NCI-H1417 treated with DMSO at 0.1 percent for 48 hours (cell line): ENCODE data around the gene FBLN1.
"Not testable (repeated sequence)": the region's sequence is repeated elsewhere in the genome, so short reads cannot be mapped to it uniquely, and the experiment has no call there.

Experiments used
- DNase-seq: peaks from one replicate; lab custom pipeline; 2025; lab: John Stamatoyannopoulos, UW

FBLN1 gene

DNA sequence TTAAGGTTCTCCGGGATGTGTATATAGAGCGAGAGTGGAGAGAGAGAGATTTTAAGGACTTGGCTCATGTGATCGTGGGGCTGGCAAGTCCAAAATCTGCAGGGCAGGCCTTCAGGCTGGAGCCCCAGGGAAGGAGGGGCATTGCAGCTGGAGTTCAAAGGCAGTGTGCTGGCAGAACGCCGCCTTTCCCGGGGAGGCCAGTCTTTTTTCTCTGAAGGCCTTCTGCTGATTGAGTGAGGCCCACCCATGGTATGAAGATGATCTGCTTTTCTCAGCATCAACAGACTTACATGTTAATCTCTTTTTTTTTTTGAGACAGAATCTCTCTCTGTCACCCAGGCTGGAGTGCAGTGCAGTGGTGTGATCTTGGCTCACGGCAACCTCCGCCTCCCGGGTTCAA, 25.4 kb downstream of the FBLN1 start:
- no peak for DNase-seq

DNA sequence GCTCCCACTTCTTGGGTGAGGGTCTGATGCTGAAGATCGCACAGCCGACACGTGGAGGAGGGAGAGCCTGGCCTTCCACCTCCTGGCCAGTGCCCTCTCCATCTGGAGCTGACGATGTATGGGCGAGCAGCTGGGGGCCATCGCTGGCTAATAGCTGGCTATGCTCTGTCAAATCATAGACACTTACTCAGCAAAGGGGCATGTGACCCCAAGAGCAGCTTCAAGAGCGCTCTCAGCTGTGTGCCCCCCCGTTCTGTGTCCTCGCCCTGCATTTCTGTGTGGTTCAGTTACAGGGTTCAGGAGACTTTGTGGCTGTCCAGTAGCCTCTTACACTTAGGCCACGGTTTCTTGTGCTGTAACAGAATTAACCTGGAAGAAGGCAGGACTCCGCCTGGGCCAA, 26.4 kb downstream of the FBLN1 start:
- DNase-seq: no peak

DNA sequence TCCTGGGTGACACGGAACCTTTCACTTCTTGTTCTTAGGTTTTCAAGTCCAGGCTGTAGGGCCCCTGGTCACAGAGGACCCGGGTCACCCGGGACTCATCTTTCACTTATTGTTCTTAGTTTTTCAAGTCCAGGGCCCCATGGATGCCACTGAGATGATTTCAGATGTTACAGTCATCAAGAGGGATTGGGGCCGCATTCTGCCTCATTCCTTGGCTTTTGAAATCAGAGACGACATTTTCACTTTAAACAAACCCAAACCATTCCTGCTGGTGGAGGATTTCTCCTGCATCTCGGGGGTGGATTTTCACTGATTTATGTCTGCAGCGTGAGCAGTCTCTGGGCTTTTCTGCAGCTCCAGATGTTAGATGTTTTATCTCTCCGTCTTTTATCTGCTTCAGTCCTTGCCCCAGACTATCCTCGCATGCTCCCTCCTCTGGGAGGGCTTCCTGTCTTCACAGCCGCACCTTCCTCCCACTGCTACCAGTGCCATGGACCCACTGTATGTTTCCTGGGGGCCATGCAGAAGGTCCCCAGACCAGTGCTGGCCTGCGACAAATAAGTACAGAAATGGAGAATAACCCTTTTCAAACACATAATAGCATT, 27.4 kb downstream of the FBLN1 start:
- DNase-seq: no peak

DNA sequence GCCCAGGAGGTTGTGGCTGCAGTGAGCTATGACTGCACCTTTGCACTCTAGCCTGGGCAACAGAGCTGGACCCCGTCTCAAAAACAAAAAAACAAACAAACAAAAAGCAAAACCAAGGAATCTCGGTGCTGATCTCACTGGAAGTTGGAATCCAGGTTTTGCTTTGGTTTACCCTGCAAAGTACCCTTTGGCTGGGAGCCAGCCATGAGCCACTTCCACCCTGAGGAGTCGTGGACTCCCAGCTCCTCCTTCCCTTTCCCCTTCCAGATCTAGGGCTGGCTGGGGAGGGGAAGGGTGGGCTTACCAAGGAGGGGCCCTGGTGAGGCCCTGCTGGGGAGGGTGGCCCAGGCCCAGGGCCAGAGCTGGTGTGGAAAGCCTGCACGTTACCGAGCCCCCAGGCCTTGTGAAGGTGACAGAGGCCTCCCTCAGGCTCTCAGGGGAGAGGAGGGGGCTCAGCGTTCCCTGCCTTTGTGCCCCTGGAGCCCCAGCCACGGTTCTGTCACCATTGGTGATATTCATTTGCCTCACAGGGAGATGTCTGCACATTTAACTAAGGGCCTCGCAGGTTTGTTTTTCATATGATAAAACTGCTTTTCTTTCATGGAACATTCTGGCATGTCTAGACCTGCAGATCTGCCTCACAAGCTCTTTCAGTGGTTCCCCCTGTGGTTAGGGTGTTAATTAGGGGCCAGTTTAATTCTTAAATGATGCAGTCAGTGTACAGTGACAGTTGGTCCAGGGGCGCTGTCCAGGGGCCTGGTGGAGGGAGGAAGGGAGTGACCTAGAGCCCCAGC, 29.0 kb downstream of the FBLN1 start:
- DNase-seq: no peak

DNA sequence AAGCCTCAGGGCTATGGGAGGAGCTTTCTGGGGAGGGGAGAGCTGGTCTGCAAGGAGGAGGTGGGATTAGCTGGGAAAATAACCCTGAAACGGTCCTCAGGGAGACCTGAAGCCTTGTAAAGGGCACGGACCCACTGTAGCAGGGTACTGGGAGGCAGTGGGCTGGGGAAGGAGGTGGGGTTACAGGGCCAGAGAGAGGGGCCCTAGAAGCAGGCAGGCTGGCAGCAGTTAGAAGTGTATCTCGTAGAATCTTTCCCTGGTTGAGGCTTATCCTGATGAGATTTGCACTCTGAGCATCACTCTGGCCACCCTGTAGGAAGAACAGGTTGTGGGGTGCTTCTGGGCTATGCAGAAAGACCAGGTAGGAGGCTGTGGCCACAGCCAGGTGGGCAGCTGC, 29.6 kb downstream of the FBLN1 start:
- DNase-seq: no peak

DNA sequence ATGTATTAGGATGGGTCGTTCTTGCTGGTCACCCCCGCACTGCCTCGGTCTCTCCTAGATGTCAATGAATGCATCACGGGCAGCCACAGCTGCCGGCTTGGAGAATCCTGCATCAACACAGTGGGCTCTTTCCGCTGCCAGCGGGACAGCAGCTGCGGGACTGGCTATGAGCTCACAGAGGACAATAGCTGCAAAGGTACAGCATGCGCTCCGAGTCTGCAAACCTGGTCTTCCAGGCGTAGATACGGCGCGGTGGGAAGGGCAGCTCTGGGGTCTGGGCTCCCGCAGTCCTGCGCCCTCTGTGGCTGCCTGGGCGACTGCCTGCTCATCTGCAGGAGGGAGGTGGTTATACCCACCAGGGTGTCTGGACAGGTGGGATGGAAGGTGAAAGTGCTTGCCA, 31.0 kb downstream of the FBLN1 start:
- no peak for DNase-seq

DNA sequence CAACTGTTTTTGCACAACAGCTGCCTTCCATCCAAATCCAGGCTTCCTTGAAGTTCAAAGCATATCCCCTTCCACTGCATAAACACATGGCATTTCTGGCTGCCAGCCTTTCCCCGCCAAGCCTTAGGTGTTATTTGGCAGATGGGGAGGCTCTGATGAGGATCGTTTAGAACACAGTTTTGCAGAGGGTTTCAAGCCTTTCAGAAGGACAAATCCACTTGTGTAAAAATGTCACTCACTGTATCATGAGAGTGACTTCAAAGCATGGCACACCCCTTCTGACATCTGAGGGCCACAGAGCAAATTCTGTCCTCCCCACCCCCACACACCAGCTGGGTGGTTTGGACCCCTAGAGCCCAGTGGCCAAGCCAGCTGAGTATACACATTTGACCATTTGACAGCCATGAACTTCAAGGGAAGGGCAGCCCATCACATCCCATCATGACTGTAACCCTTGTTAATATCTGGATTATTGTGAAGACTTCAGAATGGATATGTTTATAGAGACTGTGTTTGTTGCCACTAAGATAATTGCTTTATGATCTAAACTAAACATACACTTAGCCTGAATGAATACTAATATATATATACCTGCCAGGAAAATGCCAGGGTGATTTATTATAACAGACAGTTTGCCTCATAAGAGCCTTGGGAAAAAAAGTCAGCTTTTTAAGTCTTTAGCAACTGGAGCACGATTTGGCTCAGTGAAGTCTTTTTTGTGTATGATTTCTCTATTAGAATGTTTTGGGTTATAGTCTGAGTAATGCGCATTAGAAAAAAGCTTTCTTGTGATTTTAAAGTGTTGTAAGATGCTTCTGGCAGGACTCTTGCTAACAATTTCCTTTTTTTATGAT, 31.9 kb downstream of the FBLN1 start:
- DNase-seq: peak; percentile 35

DNA sequence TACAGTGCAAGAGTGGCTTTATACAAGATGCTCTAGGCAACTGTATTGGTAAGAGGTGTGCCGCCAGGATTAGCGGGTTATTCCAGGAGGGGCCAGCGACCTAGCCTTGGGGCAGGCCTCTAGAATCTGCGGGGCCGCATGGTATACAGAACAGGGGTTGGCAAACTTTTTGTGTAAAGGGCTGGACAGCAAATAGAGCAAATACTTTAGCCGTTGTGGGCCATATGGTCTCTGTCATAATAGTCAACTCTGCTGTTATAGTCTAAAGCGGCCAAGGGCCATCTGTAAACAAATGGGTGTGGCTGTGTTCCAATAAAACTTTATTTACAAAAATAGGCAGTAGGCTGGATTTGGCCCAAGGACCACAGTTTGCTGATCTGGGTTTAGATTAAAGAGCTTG, 32.6 kb downstream of the FBLN1 start:
- DNase-seq: no peak

DNA sequence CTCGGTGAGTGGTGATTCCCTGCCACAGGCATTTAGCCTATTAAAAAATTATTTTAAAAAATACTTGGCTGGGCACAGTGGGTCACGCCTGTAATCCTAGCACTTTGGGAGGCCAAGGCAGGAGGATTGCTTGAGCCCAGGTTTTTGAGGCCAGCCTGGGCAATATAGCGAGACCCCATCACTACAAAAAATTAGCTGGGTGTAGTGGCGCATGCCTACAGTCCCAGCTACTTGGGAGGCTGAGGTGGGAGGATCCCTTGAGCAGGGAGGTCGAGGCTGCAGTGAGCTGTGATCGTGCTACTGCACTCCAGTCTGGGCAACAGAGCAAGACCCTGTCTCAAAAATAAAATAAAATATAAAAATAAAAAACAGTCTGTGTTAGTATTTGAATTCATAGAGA, 33.2 kb downstream of the FBLN1 start:
- not testable (repeated sequence) for DNase-seq

DNA sequence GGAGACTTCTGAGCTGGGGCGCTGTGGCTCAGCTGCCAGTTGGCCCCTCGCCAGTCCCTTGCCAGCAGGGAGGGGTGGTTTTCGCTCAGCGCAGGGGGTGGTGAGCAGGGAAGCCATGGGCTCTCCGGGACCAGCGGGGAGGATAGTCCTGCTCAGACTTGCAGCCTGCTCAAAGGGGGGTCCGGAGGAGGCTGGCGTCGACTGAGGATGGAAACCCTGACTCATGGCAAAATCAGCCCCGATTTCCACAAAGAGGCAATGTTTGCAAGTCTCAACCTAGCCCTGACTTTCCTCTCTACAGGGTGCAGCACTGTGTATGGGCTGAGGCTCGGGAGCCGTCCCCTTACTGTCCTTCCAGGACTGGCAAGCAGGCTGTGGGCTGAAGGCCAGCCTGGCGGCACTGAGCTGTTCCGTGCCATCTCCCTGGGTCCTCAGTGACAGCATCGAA, 35.1 kb downstream of the FBLN1 start:
- DNase-seq: peak; percentile 7

DNA sequence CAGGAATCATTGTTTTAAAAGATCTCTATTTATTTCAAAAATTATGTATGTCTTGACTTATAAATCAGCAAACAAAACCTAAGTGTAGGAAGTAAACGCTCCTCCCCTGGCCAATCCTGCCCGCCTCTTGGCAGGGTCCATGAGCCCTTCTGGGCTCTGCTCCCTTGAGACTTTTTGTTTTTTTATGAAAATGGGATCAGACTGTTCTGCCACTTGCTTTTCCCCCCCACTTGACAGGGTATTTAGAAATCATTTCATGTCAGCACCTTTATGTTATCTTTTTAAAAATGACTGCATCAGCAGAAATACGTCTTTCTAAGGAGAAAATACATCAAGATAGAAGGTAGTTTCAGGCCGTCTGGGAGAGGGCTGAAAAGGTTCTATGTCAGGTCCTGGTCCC, 35.6 kb downstream of the FBLN1 start:
- DNase-seq: no peak

DNA sequence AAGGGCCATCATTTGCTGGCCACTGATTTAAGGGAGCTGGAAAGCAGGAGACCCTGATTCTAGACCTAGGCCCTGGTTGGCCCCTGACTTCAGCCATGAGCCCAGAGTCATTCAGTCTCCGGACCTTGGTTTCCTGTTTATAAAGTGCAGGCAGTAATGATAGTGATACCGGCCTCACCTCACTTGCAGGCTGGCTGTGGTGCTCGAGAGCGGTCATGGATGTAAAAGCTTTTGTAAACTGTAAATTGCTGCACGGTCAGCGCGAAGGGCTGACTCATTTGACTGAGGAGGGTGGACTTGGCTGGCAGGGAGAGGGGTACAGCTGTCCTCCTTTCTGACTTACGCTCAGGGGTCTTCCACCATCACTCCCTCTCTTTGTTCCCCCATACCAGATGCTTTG, 37.4 kb downstream of the FBLN1 start:
- no peak for DNase-seq

DNA sequence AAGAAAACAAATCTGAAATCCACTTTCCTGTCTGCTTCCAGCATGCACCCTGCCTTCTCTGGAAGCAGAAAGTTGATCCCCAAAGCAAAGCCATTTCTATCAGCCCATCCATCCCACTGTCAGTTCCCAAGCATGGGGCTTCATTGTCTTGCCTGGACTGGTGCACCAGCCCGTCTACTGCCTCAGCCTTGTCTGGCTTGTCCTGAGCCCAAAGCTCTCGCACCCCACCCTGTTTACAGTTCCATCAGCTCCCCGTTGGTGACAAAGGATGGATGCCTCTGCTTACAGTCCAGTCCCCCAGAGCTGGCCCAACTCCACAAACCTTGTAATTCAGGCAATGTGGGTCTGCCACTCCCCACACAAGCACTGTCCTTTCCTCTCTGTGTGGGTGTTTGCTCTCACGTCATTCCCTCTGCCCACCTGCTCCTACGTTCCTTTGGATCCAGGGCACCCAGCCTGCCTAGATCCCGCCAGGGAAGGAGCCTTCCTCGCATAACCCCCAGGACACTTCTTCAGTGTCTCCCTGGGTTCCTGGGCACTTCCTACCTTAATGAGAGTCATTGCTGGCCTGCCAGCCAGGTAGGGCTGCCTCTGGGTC, 38.8 kb downstream of the FBLN1 start:
- no peak for DNase-seq

DNA sequence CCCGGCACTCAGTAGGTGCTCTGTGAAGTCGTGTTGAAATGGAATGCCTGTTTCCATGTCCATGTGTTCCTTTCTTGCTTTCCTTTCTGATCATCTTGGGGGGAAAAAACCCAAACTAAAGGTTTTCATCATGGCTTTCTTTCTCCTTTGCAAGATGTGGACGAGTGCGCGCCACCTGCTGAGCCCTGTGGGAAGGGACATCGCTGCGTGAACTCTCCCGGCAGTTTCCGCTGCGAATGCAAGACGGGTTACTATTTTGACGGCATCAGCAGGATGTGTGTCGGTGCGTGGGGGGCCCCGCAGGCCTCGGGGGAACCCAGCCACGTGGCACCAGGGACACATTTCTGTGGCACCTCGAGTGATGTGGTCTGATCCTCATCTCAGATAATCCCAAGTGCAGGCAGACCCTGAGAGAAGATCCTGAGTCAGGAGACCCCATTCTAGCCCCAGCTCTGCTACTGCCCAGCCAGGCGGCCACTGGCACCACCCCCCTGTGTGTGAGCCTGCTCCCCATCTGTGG, 39.4 kb downstream of the FBLN1 start:
- DNase-seq: no peak

DNA sequence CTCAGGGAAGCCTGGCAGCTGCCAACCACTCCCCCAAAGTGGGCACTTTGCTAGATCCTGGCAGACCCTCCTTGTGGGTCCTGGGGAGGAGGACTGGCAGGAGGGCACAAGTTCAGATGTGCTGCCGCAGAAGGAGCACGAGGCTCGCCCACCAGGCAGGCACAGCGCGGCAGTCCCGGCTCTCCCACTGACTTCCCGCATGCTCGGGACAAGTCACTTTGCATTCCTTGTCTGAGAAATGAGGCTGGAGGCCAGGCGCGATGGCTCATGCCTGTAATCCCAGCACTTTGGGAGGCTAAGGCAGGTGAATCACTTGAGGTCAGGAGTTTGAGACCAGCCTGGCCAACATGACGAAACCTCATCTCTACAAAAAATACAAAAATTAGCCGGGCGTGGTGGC, 40.1 kb downstream of the FBLN1 start:
- DNase-seq: not testable (repeated sequence)

DNA sequence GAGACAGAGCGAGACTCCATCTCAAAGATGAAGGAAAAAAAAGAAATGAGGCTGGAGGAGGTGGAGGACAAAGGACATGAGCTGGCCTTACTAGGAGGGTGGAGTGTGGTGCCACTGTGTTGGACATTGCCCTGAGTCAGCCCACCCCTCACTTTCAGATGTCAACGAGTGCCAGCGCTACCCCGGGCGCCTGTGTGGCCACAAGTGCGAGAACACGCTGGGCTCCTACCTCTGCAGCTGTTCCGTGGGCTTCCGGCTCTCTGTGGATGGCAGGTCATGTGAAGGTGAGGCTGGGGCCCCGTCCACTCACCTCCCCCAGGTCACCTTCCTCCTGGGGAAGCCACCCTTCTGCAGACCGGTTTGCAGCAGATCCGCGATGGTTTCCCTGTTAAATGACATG, 40.6 kb downstream of the FBLN1 start:
- DNase-seq: no peak

DNA sequence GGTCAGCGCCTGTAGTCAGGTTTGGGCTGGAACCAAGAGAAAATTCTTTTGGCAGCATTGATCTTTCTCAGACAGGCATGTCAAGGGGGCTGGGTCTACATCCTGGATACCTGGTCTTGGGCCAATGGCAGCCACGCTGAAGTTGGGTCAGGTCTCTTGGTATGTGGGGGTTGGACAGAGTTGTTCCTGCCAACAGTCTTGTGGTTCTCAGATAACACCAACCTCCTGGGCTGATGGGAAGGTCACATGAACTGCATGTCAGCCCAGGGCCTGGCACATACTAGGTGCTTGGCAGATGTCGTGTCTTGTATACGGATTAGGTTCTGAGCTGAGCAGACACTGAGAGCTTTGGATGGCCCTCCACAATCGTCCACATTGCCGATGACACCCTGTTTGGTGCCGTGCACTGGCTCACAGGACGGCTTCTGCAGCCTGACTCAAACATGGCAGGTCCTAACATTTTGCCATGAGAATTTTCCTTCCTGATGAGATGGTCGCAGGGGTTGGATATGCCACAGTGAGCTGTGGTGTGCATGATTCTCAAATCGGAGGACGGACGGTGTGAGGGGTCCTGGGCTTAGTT, 42.0 kb downstream of the FBLN1 start:
- DNase-seq: no peak

DNA sequence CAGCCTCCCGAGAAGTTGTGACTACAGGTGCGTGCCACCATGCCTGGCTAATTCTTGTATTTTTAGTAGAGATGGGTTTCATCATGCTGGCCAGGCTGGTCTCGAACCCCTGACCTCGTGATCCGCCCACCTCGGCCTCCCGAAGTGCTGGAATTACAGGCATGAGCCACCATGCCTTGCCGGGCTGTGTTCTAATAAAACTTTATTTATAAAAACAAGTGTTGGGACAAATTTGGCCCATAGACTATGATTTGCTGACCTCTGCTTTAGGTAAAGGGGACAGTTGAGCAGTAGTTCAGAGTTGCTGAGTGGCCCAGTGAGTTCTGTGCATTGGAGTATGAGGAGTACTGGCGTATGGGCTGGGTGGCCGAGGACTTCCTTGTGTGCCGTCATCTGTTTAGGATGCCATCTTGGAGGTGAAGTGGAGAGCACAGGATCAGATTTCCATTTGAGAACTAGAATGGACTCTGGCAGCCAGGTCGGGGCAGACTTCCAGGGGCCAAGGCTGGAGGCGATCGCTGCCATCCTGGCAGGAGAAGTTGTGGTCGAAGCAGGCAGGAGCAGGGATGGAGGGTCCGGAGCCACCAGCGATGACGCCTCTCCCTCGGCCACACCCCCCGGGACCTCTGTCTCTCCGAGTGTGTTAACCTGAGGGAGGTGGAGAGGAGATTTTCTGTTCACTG, 43.8 kb downstream of the FBLN1 start:
- DNase-seq: no peak

DNA sequence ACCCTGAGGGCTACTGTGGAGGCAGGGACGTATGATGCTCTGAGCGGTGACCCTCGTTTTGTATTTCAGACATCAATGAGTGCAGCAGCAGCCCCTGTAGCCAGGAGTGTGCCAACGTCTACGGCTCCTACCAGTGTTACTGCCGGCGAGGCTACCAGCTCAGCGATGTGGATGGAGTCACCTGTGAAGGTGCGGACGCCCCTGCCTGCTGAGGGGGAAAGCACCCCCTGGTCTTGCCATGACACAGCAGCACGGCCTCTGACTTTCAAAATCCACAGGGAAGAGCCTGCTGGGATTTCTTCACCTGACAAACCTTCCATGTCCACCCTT, 44.3 kb downstream of the FBLN1 start:
- no peak for DNase-seq

DNA sequence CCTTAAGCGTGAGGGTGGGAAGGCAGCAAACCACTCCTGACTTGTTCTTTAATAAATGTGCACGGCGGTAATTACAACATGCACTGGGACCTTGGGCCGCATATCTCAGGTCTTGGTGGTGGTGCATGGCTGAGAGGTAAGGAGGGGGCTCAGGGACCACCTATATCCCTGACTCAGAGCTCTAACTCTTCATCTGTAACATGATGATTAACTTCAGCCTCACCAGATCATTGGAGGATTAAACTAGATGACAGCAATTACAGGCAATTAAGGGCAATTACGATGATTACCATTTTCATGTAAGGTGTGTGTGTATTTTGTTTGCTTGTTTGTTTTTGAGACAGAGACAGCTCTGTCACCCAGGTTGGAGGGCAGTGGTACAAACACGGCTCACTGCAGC, 45.0 kb downstream of the FBLN1 start:
- no peak for DNase-seq

DNA sequence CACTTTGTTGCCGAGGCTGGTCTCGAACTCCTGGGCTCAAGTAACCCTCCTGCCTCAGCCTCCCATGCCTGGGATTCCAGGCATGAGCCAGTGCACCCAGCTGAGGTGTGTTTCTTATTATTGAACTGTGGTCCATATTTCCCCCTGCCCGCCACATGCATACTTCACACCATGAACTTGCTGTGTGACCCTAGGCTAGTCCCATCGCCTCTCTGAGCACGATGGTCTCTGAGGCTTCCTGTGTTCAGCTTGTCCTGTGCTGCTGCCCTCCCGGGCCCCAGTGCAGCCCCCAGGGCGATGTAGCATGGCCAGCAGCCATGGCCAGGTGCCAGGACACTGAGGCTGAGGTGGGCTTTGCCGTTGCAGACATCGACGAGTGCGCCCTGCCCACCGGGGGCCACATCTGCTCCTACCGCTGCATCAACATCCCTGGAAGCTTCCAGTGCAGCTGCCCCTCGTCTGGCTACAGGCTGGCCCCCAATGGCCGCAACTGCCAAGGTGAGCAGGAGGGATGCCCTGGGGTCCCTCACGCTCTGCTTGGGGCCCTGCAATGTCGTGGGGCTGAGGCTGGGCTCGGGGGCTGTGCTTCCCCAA, 45.7 kb downstream of the FBLN1 start:
- no peak for DNase-seq
